Thyroid gland (tissue), 4 donors: ENCODE results near the gene TBCD.

Experiments used
- CTCF ChIP-seq, 6 experiments: fragments of 200-600 bp in 3 of 6; fragments of 450-650 bp in 3 of 6; sonication (generic) in 3 of 6; IDR thresholded peaks; one replicate each; pipeline ENCODE4 v1.5.1; 2016 to 2019; ENCODE audit warnings: antibody characterized with exemption in 6 of 6, mild to moderate bottlenecking in 2 of 6, inconsistent platforms in 1 of 6, moderate library complexity in 1 of 6
- POLR2A ChIP-seq, 2 donors: fragments of 450-650 bp; IDR thresholded peaks; one replicate each; pipeline ENCODE4 v1.6.1; 2017; ENCODE audit warnings: antibody characterized with exemption in 2 of 2, mild to moderate bottlenecking in 2 of 2, moderate library complexity in 1 of 2

DNA sequence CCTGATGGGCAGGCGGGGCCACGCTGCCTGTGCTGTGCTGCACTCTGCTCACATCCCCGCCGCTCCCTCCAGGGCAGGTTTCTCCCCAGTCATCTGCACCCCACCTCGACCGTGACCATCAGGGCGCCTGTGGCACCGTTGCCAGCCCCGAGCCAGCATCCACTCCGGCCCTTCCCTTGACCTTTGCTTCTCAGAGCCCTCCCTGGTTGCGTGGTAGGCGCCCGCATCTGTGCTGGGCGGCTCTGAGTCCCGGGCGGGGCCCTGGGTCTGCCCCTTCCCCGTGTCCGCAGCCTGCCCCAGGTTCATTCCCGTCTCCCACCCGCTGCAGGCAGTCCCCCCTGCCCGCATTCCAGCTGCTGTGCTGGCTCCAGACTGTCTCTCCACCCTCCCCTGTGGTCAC lies 54.8 kb downstream of the TBCD start:
- no peak for TF ChIP-seq POLR2A (IDR thresholded peaks at IDR 0.05)
- TF ChIP-seq CTCF (IDR thresholded peaks at IDR 0.05) = no peak
